Aortic smooth muscle cell (primary cell): ENCODE data around the gene AICDA. TPM values are rescaled to one million over a fixed set of nuclear protein-coding genes. Genes with fewer than 3 reads are reported as not detected.

ENCODE experiments used
- total RNA-seq: library from RNA; depleted of rRNA; stranded (reverse); fragments of >200 nt; gene quantifications from 2 replicates; pipeline ENCODE4 v1.2.3, GENCODE V29; 2014

Gene AICDA
- not detected in 2 replicates for total RNA-seq

DNA sequence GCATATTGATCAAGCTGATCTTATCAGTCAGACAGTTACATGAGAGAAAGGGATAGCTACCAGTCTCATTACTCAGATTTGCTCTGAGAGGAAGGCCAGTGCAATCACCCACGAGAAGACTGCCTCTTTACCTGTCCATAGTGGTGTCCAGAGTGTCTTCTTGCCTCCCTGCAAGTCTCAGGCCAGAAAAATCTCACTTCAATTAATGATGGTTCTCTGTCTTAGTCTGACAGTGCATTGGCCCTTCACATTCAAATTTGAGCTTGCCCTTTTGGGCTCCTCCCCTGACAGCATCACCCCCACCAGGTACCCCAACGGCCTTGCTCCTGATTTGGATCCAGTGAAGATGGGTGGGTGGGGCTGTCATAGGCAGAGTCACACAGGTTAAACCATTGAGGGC, at the start of gene AICDA:
Gene AICDA (minus strand): TSS at position 231 of the 400 bp plus-strand sequence. CDS start 92 bp downstream, at position 139.

Other genes starting within 250 kb of the AICDA start
- gene CLEC6A, start 156.9 kb downstream of the AICDA start, total RNA-seq, result not detected in 2 replicates
- gene CLEC4D, start 99.4 kb downstream of the AICDA start, total RNA-seq, result not detected in 2 replicates
- gene CLEC4E, start 72.0 kb downstream of the AICDA start, total RNA-seq, result not detected in 2 replicates
- 2.8 and 8.5 TPM in 2 replicates for gene MFAP5, start 50.0 kb upstream of the AICDA start, total RNA-seq
- 29.6 and 42.2 TPM in 2 replicates for gene RIMKLB, start 85.1 kb upstream of the AICDA start, total RNA-seq
- gene A2ML1, start 209.8 kb upstream of the AICDA start, total RNA-seq, result 0.53 TPM in 1 of 2 replicates, not detected in the other